H9 (cell line): ENCODE measurements around the gene MAN2C1. TPM values are rescaled to one million over a fixed set of nuclear protein-coding genes. Genes with fewer than 3 reads are reported as not detected.
"Not testable (repeated sequence)": the region's sequence is repeated elsewhere in the genome, so short reads cannot be mapped to it uniquely, and the experiment has no call there.

Source experiments
- DNase-seq: peaks from one replicate; pipeline ENCODE4 v3.0.0-alpha.2; 2017
- H2AFZ ChIP-seq: one replicate; pipeline ENCODE4 v1.6.1; 2013; ENCODE audit warnings: mild to moderate bottlenecking, low read length, control low read depth, moderate library complexity
- H2AK5ac ChIP-seq: 2 replicates; pipeline ENCODE4 v1.6.1; 2013; ENCODE audit warnings: low read length, control low read depth, mixed read lengths; ENCODE audit not compliant: insufficient read length
- H2BK120ac ChIP-seq: one replicate; pipeline ENCODE4 v1.6.1; 2013; ENCODE audit warnings: low read depth, mild to moderate bottlenecking, low read length, control low read depth, inconsistent platforms; ENCODE audit not compliant: poor library complexity, severe bottlenecking
- H2BK12ac ChIP-seq: 2 replicates; pipeline ENCODE4 v1.6.1; 2013; ENCODE audit warnings: low read length, control low read depth, mixed read lengths, low read depth; ENCODE audit not compliant: insufficient read length
- H2BK15ac ChIP-seq: 2 replicates; pipeline ENCODE4 v1.6.1; 2013; ENCODE audit warnings: low read depth, low read length, control low read depth
- H2BK20ac ChIP-seq: one replicate; pipeline ENCODE4 v1.6.1; 2013; ENCODE audit warnings: low read depth, mild to moderate bottlenecking, low read length, control low read depth, inconsistent platforms; ENCODE audit not compliant: poor library complexity, severe bottlenecking
- H2BK5ac ChIP-seq: 2 replicates; pipeline ENCODE4 v1.6.1; 2013; ENCODE audit warnings: low read length, control low read depth, mixed read lengths; ENCODE audit not compliant: insufficient read length
- H3K14ac ChIP-seq: 2 replicates; pipeline ENCODE4 v1.6.1; 2013; ENCODE audit warnings: low read length, control low read depth; ENCODE audit not compliant: insufficient read depth
- H3K18ac ChIP-seq: 2 replicates; pipeline ENCODE4 v1.6.1; 2013; ENCODE audit warnings: low read depth, mild to moderate bottlenecking, mixed read lengths, low read length, control low read depth; ENCODE audit not compliant: insufficient read length
- H3K23ac ChIP-seq: 2 replicates; pipeline ENCODE4 v1.6.1; 2013; ENCODE audit warnings: low read length, control low read depth, mixed read lengths, low read depth; ENCODE audit not compliant: insufficient read length
- H3K23me2 ChIP-seq: 2 replicates; pipeline ENCODE4 v1.6.1; 2013; ENCODE audit warnings: low read depth, mild to moderate bottlenecking, mixed read lengths, low read length, control low read depth; ENCODE audit not compliant: insufficient read length, poor library complexity, severe bottlenecking
- H3K27ac ChIP-seq: 2 replicates; pipeline ENCODE4 v1.5.1; 2013; ENCODE audit warnings: low read length, control low read depth, mixed read lengths, low read depth; ENCODE audit not compliant: insufficient read length
- H3K27me3 ChIP-seq: 2 replicates; pipeline ENCODE4 v1.6.1; 2013; ENCODE audit warnings: low read length, control low read depth, inconsistent platforms; ENCODE audit not compliant: insufficient read depth
- H3K4ac ChIP-seq: 2 replicates; pipeline ENCODE4 v1.6.1; 2013; ENCODE audit warnings: low read depth, mild to moderate bottlenecking, control low read depth, inconsistent platforms, low read length, moderate library complexity
- H3K4me1 ChIP-seq: 2 replicates; pipeline ENCODE4 v1.6.1; 2013; ENCODE audit warnings: low read length, control low read depth, inconsistent platforms; ENCODE audit not compliant: insufficient read depth
- H3K4me2 ChIP-seq: 2 replicates; pipeline ENCODE4 v1.6.1; 2013; ENCODE audit warnings: low read length, control low read depth, mixed read lengths; ENCODE audit not compliant: insufficient read length, insufficient read depth
- H3K56ac ChIP-seq: 2 replicates; pipeline ENCODE4 v1.6.1; 2013; ENCODE audit warnings: low read depth, mild to moderate bottlenecking, mixed read lengths, low read length, control low read depth; ENCODE audit not compliant: insufficient read length
- H3K79me1 ChIP-seq: 2 replicates; pipeline ENCODE4 v1.6.1; 2013; ENCODE audit warnings: low read depth, mild to moderate bottlenecking, moderate library complexity, low read length, control low read depth, inconsistent platforms; ENCODE audit not compliant: insufficient read depth, poor library complexity, severe bottlenecking
- H3K79me2 ChIP-seq: 2 replicates; pipeline ENCODE4 v1.6.1; 2013; ENCODE audit warnings: low read length, control low read depth, inconsistent platforms; ENCODE audit not compliant: insufficient read depth
- H3K9ac ChIP-seq: 2 replicates; pipeline ENCODE4 v1.6.1; 2013; ENCODE audit warnings: low read length, control low read depth, mixed read lengths; ENCODE audit not compliant: insufficient read length; ENCODE audit errors: extremely low read depth
- H3K9me3 ChIP-seq: one replicate; pipeline ENCODE4 v1.6.1; 2013; ENCODE audit warnings: low read depth, low read length, inconsistent platforms; ENCODE audit not compliant: control insufficient read depth
- H3T11ph ChIP-seq: one replicate; pipeline ENCODE4 v1.6.1; 2013; ENCODE audit warnings: mild to moderate bottlenecking, low read length, control low read depth, inconsistent platforms
- H4K20me1 ChIP-seq: one replicate; pipeline ENCODE4 v1.6.1; 2013; ENCODE audit not compliant: control insufficient read depth, insufficient read length, insufficient read depth
- H4K5ac ChIP-seq: 2 replicates; pipeline ENCODE4 v1.6.1; 2013; ENCODE audit warnings: low read depth, mild to moderate bottlenecking, mixed read lengths, low read length, control low read depth; ENCODE audit not compliant: insufficient read length
- H4K8ac ChIP-seq: replicated peaks from 2 replicates; pipeline ENCODE4 v1.6.1; 2013; ENCODE audit warnings: low read length, control low read depth, mixed read lengths, low read depth; ENCODE audit not compliant: insufficient read length
- H4K91ac ChIP-seq: 2 replicates; pipeline ENCODE4 v1.6.1; 2013; ENCODE audit warnings: low read depth, mild to moderate bottlenecking, moderate library complexity, mixed read lengths, low read length, control low read depth; ENCODE audit not compliant: insufficient read length
- H3K27ac Mint-ChIP-seq, 3 experiments: 2 replicates in 2 of 3; 3 replicates in 1 of 3; pipeline ENCODE4 v1.8.0; 2020 to 2021; ENCODE audit warnings: mixed read lengths in 3 of 3, mild to moderate bottlenecking in 1 of 3, moderate library complexity in 1 of 3
- H3K27me3 Mint-ChIP-seq: 2 replicates; pipeline ENCODE4 v1.8.0; 2021; ENCODE audit warnings: low read depth, mild to moderate bottlenecking, moderate library complexity, mixed read lengths
- H3K36me3 Mint-ChIP-seq, 3 experiments: 2 replicates in 2 of 3; 3 replicates in 1 of 3; pipeline ENCODE4 v1.8.0; 2020 to 2021; ENCODE audit warnings: low read depth in 3 of 3, mixed read lengths in 3 of 3; ENCODE audit not compliant: insufficient read depth in 1 of 3
- H3K4me1 Mint-ChIP-seq, 2 experiments: 2 replicates each; pipeline ENCODE4 v1.8.0; 2020; ENCODE audit warnings: mixed read lengths in 2 of 2
- H3K4me3 Mint-ChIP-seq, 2 experiments: 2 replicates in 1 of 2; 3 replicates in 1 of 2; pipeline ENCODE4 v1.8.0; 2020 to 2021; ENCODE audit warnings: mild to moderate bottlenecking in 2 of 2, mixed read lengths in 2 of 2, moderate library complexity in 1 of 2
- H3K9me3 Mint-ChIP-seq, 2 experiments: 2 replicates in 1 of 2; 3 replicates in 1 of 2; pipeline ENCODE4 v1.8.0; 2020; ENCODE audit warnings: mild to moderate bottlenecking in 2 of 2, mixed read lengths in 2 of 2, moderate library complexity in 1 of 2
- WGBS: extraction: QIAGEN DNeasy Blood & Tissue Kit; methylation state at CpG from one replicate; pipeline ENCODE4 v1.1.7; 2013; ENCODE audit warnings: missing lambda C conversion rate, low lambda C conversion rate, mixed read lengths; ENCODE audit not compliant: insufficient read length; ENCODE audit errors: extremely low coverage; 5-methylcytosine and 5-hydroxymethylcytosine counted together
- total RNA-seq: library from RNA; stranded (reverse); gene quantifications from 2 replicates; pipeline ENCODE4 v1.2.1, GENCODE V29; 2021
- TF ChIP-seq, protein P1 (sequence below): fragments of 200-600 bp; sonication (generic); conservative IDR thresholded peaks from 3 replicates; pipeline ENCODE4 v1.8.0; 2021; ENCODE audit warnings: antibody characterized with exemption, mild to moderate bottlenecking

Gene MAN2C1
- total RNA-seq, 1 experiment from 2014 or later, result 112 TPM

GRCh38 chr15:75346796-75347221 is 21.6 kb downstream of the MAN2C1 start, which contains the start of gene NEIL1:
TSS of gene NEIL1 (plus strand) at chr15:75347039. CDS start at chr15:75348906, 1,867 bp downstream.
- no peak within 1 kb of the TSS for H3K4ac ChIP-seq
- H3K56ac ChIP-seq, result no peak within 1 kb of the TSS
- no peak within 1 kb of the TSS for H2BK120ac ChIP-seq
- H3K27ac ChIP-seq, result no peak within 1 kb of the TSS
- H3K79me1 ChIP-seq, result no peaks in the 10 kb centered on the region
- no peak within 1 kb of the TSS for H3K18ac ChIP-seq
- Mint-ChIP-seq H3K27me3 (peaks cover 28% of the 10 kb centered on the region), H3K9me3 (no peaks in the 10 kb centered on the region), H3K27ac (peak within 1 kb of the TSS in 1 of 3 experiments; percentile 7; a peak in 2 of 7 replicates), H3K4me1 (peaks cover 10 to 11% of the 10 kb centered on the region in 2 experiments), H3K4me3 (peak within 1 kb of the TSS; percentile 67 to 93), H3K36me3 (peaks cover 4 to 8% (median 5%) of the 10 kb centered on the region in 3 experiments; a peak in 5 of 7 replicates)
- H2BK15ac ChIP-seq, result no peak within 1 kb of the TSS
- DNase-seq, result peak; percentile 55
- no peak within 1 kb of the TSS for H2AK5ac ChIP-seq
- H4K91ac ChIP-seq, result no peak within 1 kb of the TSS
- H3K23me2 ChIP-seq, result peaks cover 13% of the 10 kb centered on the region
- H3K9me3 ChIP-seq, result no peaks in the 10 kb centered on the region
- no peak within 1 kb of the TSS for H3K9ac ChIP-seq
- H4K20me1 ChIP-seq, result no peaks in the 10 kb centered on the region
- no peak within 1 kb of the TSS for H2BK12ac ChIP-seq
- H3K27me3 ChIP-seq, result no peaks in the 10 kb centered on the region; the same call in 1 of the 2 replicates
- no peak within 1 kb of the TSS for H3T11ph ChIP-seq
- no peak within 1 kb of the TSS for H2BK5ac ChIP-seq
- no peak within 1 kb of the TSS for H4K5ac ChIP-seq
- no peaks in the 10 kb centered on the region for H3K4me1 ChIP-seq
- no peak within 1 kb of the TSS for H2AFZ ChIP-seq
- TF ChIP-seq, protein P1, sequence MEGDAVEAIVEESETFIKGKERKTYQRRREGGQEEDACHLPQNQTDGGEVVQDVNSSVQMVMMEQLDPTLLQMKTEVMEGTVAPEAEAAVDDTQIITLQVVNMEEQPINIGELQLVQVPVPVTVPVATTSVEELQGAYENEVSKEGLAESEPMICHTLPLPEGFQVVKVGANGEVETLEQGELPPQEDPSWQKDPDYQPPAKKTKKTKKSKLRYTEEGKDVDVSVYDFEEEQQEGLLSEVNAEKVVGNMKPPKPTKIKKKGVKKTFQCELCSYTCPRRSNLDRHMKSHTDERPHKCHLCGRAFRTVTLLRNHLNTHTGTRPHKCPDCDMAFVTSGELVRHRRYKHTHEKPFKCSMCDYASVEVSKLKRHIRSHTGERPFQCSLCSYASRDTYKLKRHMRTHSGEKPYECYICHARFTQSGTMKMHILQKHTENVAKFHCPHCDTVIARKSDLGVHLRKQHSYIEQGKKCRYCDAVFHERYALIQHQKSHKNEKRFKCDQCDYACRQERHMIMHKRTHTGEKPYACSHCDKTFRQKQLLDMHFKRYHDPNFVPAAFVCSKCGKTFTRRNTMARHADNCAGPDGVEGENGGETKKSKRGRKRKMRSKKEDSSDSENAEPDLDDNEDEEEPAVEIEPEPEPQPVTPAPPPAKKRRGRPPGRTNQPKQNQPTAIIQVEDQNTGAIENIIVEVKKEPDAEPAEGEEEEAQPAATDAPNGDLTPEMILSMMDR, result no peak
- H4K8ac ChIP-seq, result no peak within 1 kb of the TSS
- H3K79me2 ChIP-seq, result no peaks in the 10 kb centered on the region
- no peak within 1 kb of the TSS for H3K23ac ChIP-seq
- no peak within 1 kb of the TSS; the same call in 1 of the 2 replicates for H3K14ac ChIP-seq
- no peak within 1 kb of the TSS for H2BK20ac ChIP-seq
- WGBS, result no CpG with 5 or more reads among the region's 20 CpGs
- H3K4me2 ChIP-seq, result peak within 1 kb of the TSS; percentile 90

DNA sequence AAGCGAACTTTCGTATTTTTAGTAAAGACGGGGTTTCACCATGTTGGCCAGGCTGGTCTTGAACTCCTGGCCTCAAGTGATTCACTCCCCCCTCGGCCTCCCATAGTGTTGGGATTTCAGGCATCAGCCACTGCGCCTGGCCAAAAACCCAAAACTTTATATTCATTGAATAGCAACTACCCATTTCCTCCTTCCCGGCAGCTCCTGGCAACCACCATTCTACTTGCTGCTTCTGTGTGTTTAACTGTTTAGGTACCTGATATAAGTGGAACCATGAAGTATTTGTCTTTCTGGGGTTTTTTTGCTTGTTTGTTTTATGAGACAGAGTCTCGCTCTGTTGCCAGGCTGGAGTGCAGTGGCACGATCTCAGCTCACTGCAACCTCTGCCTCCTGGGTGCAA is 24.5 kb downstream of the MAN2C1 start:
- Mint-ChIP-seq H3K36me3 (peaks cover 6 to 22% (median 18%) of the 10 kb centered on the region in 3 experiments; a peak in 6 of 7 replicates), H3K4me1 (peaks cover 10 to 11% of the 10 kb centered on the region in 2 experiments), H3K27me3 (peaks cover 21% of the 10 kb centered on the region)
- H3K4me3 Mint-ChIP-seq, H2BK20ac ChIP-seq, H2BK15ac ChIP-seq, H3K14ac ChIP-seq, H4K91ac ChIP-seq, H3K4me2 ChIP-seq, H3K18ac ChIP-seq, H3K27me3 ChIP-seq, H3K27ac Mint-ChIP-seq, H3K56ac ChIP-seq, H3K23ac ChIP-seq, H2BK120ac ChIP-seq, H3T11ph ChIP-seq, H4K8ac ChIP-seq, H2BK5ac ChIP-seq, H4K5ac ChIP-seq, H3K79me1 ChIP-seq, DNase-seq, H3K27ac ChIP-seq, H3K9ac ChIP-seq, H2BK12ac ChIP-seq, H2AK5ac ChIP-seq, H3K9me3 Mint-ChIP-seq, H3K9me3 ChIP-seq, H3K4me1 ChIP-seq, H3K79me2 ChIP-seq, H2AFZ ChIP-seq, H4K20me1 ChIP-seq, H3K4ac ChIP-seq: not testable (repeated sequence)
- WGBS, result no CpG with 5 or more reads among the region's 8 CpGs
- H3K23me2 ChIP-seq, result peaks cover 17% of the 10 kb centered on the region
